ENCODE measurements around the gene SLC39A10.
A peak's percentile ranks its signal among the peaks of the same experiment; 100 is the strongest.

The SLC39A10 gene, protein sequence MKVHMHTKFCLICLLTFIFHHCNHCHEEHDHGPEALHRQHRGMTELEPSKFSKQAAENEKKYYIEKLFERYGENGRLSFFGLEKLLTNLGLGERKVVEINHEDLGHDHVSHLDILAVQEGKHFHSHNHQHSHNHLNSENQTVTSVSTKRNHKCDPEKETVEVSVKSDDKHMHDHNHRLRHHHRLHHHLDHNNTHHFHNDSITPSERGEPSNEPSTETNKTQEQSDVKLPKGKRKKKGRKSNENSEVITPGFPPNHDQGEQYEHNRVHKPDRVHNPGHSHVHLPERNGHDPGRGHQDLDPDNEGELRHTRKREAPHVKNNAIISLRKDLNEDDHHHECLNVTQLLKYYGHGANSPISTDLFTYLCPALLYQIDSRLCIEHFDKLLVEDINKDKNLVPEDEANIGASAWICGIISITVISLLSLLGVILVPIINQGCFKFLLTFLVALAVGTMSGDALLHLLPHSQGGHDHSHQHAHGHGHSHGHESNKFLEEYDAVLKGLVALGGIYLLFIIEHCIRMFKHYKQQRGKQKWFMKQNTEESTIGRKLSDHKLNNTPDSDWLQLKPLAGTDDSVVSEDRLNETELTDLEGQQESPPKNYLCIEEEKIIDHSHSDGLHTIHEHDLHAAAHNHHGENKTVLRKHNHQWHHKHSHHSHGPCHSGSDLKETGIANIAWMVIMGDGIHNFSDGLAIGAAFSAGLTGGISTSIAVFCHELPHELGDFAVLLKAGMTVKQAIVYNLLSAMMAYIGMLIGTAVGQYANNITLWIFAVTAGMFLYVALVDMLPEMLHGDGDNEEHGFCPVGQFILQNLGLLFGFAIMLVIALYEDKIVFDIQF

DNA sequence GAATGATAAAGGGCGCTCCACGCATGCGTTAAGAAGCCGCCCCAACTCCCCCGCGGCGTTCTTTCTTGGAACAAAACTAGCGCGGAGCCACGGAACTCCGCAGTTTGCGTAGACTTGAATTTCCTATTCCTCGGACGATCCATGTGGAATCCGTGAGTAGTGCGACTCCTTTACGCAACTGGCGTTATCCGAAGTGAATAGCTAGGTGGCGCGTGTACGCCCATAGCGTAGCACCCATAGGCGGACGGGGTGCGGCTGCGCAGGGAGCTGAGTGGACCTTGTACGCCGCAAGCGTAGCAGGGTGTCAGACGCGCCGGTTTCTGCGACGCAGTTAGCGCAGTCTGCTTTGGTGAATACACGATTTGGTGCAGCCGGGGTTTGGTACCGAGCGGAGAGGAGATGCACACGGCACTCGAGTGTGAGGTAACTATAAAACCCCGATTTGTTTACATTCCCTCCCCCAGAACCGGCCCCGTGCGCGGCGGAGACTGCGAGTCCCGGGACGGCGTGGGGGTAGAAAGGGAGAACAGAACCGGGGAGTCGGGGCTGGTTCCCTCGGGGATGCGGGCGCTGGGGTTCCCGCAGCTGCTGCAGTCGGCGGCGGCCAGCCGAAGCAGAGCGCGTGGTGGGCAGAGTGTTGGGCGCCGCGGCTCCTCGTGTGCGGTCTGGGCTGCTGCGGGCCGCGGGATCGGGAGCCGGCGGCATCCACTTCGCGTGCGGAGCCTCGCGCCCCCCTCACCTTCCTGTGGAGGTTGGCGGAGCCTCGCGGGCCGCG lies at the start of gene SLC39A10:
SLC39A10 (plus strand) TSS at position 368 of the 775 bp plus-strand sequence. CDS start 22,817 bp downstream, outside the sequence.
- DNase-seq (ENCODE audit: low read depth in 2 of 2), result peak; percentile 96

GRCh38 chr2:195608768-195609454 lies 48.1 kb upstream of the SLC39A10 start:
- DNase-seq (ENCODE audit: low read depth in 2 of 2), result no peak

DNA sequence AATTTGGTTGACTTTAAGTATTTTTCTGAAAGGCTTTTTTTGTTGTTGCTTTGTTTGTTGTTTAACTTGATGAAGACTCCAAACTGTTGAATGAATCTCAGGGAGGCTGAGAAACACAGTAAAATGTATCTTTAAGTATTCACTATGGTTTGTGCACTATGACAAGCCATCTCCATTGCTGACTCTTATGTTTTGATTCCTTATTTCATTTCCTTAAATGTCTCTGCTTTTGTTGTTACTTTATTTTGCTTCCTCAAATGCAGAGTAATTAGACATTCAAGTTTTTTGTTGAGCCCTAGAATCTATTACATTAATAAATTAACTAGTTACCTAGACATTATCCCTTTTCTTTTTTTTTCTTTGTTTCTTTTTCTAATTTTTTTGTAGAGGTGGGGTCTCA lies 46.3 kb upstream of the SLC39A10 start:
- no peak for DNase-seq (ENCODE audit: low read depth in 2 of 2)

GRCh38 chr2:195612611-195613495 lies 44.2 kb upstream of the SLC39A10 start:
- DNase-seq (ENCODE audit: low read depth in 2 of 2), result no peak

DNA sequence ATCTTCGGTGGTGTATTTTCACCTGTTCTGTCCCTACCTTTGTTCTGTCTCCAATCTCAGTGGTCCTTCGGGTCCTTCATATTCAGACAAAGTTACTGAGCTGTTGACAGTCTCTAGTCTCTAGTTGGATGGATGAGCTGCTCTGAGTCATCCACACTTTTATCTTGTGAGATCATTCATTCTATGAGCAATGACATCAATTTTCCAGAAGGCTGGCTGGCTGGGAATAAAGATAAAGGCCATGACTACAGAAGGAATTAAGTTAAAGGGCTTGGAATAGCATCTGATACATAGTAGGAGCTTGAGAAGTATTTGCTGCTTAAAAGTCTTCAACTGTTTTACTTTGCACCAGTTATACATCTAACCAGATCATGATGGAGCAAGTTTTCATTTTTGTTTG lies 43.1 kb upstream of the SLC39A10 start:
- DNase-seq (ENCODE audit: low read depth in 2 of 2), result no peak

DNA sequence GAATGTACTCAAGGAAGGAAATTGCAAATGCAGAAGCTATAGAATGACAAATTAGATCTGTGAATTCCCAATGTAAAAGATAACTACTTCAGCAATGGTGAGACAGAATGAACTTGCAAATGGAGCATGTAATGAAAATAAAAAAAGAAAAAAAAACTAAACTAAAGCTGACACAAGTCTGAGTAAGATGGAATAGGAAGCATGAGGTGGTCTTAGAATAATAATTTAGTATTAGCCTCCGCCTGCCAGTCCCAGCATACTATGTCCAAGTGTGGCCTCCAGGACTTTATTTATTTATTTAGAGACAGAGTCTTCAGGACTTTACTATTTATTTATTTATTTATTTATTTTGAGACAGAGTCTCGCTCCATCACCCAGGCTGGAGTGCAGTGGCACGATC lies 37.4 kb upstream of the SLC39A10 start:
- DNase-seq (ENCODE audit: low read depth in 2 of 2), result no peak

DNA sequence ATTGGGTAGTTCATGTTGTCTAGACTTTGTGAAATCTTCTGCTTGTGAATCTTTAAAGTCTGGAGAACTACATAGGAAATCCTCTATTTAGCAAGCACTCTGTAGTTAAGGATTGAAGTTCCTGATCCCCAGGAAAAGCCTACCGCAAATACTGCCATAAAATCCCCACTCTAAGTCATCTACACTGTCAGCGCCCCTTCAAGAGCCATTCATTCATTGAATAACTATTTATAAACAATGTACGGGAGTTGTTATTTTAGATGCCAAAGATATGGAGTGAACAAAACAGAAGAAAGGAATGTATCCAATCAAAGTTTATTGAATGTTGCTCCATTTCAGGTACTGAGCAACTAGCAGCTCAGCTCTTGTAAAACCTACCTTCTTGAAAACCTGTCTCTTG lies 36.5 kb upstream of the SLC39A10 start:
- no peak for DNase-seq (ENCODE audit: low read depth in 2 of 2)

DNA sequence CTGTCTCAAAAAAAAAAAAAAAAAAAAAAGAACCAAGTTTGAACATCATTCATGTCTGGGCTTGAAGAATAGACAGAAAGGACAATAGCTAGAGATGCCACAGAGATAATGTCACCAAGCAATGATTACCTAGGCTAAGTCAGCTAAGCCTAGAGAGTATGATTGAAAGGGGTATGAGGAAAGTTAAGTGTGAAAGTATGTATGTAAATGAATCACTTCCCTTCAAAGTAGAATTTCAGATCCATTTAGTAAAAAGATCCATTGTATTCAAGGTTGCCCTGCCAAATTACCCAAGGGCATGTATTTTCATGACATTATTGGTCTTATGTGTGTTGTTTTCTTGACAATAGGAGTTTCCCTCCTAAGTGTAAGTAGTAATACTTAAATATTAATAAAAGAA lies 34.1 kb upstream of the SLC39A10 start:
- no peak for DNase-seq (ENCODE audit: low read depth in 2 of 2)

- no peak for DNase-seq (ENCODE audit: low read depth in 2 of 2)
Measured at GRCh38 chr2:195626507-195626906, 30.5 kb upstream of the SLC39A10 start.

- DNase-seq (ENCODE audit: low read depth in 2 of 2), result no peak
Measured at GRCh38 chr2:195628666-195629065, 28.4 kb upstream of the SLC39A10 start.

- DNase-seq (ENCODE audit: low read depth in 2 of 2), result no peak
Measured at GRCh38 chr2:195632856-195633572, 24.0 kb upstream of the SLC39A10 start.

- DNase-seq (ENCODE audit: low read depth in 2 of 2), result no peak
Measured at GRCh38 chr2:195633573-195633870, 23.5 kb upstream of the SLC39A10 start.

- no peak for DNase-seq (ENCODE audit: low read depth in 2 of 2)
Measured at GRCh38 chr2:195633974-195634373, 23.1 kb upstream of the SLC39A10 start.

DNA sequence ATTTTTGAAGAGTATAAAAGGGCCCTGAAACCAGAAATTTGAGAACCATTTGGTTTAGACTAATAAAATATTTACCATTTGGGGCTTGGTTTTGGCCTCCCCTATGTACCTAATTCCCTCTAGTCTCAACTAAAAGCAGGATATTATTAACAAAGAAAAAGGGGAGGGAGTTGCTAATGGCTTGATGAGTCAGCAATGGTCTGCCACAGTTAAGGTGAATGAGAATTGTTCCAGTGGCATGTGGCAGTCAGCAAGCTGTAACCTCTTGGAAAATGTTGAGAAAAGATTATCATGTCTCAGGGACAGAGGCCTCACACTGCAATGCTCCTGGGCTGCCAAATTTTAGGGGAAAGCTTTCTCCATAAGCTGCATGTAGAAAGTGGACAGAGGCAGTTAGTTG lies 20.1 kb upstream of the SLC39A10 start:
- DNase-seq (ENCODE audit: low read depth in 2 of 2), result no peak

DNA sequence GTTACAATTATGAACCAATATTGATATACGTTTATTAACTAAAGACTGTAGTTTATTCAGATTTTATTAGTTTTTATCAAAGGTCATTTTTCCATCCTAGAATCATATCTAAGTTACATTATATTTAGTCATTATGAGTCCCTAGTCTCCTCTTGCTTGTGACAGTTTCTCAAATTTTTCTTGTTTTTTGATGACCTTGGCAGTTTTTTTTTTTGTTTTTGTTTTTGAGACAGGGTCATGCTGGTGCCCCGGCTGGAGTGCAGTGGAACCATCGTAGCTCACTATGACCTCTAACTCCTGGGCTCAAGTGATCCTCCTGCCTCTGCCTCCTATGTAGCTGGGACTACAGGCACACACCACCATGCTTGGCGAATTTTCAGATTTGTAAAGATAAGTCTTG lies 18.3 kb upstream of the SLC39A10 start:
- DNase-seq (ENCODE audit: low read depth in 2 of 2), result no peak

DNA sequence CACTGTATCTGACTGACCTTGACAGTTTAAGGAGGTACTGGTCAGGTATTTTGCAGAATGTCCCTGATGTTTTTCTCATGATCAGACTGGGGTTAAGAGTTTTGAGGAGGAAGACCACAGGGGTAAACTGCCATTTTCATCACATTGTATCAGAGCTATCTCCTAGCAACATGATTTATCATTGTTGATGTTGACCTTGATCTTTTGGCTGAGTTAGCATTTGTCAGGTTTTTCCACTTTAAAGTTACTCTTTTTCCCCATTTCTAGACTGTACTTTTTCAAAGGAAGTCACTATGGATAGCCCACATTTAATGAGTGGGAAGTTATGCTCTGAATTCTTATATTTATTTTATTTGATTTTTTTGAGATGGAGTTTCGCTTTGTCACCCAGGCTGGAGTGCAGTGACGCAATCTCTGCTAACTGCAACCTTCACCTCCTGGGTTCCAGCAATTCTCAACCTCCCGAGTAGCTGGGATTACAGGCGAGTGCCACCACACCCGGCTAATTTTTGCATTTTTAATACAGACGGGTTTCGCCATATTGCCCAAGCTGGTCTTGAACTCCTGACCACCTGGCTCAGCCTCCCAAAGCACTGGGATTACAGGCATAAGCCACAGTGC lies 17.7 kb upstream of the SLC39A10 start:
- DNase-seq (ENCODE audit: low read depth in 2 of 2), result no peak

GRCh38 chr2:195639959-195640358 lies 17.1 kb upstream of the SLC39A10 start:
- DNase-seq (ENCODE audit: low read depth in 2 of 2), result no peak

DNA sequence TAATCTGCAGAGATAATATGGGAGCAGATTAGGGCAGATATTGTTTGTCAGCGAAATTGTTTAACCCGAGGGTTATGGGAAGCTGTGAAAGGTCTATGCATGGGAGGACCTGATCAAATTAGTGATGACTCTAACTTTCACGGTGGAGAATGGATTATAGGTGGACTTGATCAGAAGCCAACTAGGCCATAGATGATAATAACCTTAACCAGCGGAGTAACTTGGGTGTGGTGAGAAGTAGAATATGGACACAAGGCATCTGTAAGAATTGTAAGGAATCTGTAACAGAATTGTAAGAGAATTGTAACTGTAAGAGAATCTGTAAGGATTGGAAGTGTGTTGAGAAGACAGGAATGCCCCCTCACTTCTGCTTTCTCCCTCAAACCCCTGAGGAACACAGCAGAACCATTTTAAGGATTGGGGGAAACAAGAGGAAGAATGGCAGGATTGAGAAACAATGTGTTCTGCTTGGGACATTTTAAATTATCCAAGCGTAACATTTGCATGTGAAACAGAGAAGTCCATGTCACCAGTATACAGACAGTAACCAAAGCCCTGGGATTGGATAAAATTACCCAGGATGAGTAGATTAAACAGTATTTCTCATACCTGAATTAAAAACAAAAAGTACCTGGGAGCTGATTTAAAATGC lies 14.9 kb upstream of the SLC39A10 start:
- DNase-seq (ENCODE audit: low read depth in 2 of 2), result no peak

GRCh38 chr2:195642679-195643068 lies 14.4 kb upstream of the SLC39A10 start:
- DNase-seq (ENCODE audit: low read depth in 2 of 2), result no peak

All from activated CD4-positive, alpha-beta T cell treated with anti-CD3 and anti-CD28 coated beads for 24 hours (primary cell).